ENCODE data around the gene ERGIC1.
"Not testable (repeated sequence)": the region's sequence is repeated elsewhere in the genome, so short reads cannot be mapped to it uniquely, and the experiment has no call there.

Gene ERGIC1

DNA sequence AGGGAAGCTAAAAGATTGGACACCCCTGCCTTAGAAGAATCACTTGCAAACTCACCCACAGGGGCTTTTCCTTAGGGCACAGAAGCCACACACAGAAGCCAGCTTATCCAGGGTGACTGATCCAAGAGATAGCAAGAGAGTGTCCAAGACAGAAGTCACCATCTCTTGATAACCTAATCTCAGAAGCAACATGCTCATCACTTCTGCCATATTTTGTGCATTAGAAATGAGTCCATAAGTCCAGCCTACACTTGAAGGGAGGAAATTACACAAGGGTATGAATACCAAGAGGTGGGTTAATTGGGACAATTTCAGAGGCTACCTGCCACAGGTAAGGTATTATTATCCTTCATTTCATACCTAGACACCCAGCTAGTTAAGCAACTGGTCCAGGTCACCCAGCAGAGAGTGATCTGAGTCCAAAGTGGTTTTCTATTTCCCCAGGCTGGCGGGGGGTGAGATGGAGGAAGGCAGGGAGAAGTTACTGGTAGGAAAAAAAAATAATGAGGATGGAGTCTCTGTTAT, 3.7 kb upstream of the ERGIC1 start:
- no peak for FAIRE-seq

DNA sequence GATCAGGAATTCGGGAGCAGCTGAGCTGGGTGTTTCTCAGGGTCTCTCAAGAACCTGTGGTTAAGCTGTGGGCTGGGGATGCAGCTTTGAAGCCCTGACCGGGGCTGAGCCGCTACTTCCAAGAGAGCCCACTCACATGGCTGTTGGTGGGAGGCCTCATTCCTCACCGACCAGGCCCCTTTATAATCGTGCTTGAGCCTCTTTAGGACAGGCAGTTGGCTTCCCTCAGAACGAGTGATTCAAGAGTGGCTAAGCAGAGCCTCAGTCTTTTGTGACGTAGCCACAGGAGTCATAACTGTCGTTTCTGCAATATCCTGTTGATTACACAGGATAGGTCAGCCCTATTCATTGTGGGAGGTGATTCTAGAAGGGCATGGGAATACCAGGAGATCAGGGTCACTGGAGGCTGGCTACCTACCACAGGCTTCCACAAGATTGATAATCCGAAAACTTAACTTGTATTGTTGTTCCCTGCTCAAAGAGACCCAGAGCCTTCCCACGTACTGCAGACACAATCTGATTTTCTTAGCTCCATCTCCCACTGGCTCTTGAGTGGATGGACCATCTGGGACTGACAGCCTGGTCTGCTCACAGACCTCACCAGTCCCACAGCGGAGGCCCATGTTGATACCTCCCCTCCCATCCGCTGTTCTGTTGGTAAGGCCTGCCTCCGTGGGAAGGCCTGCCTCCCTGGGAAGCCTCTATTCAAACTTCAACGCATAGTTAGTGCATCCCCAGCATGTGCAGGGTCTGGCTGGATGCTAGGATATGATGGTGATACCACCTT, 3.0 kb upstream of the ERGIC1 start:
- no peak for FAIRE-seq

DNA sequence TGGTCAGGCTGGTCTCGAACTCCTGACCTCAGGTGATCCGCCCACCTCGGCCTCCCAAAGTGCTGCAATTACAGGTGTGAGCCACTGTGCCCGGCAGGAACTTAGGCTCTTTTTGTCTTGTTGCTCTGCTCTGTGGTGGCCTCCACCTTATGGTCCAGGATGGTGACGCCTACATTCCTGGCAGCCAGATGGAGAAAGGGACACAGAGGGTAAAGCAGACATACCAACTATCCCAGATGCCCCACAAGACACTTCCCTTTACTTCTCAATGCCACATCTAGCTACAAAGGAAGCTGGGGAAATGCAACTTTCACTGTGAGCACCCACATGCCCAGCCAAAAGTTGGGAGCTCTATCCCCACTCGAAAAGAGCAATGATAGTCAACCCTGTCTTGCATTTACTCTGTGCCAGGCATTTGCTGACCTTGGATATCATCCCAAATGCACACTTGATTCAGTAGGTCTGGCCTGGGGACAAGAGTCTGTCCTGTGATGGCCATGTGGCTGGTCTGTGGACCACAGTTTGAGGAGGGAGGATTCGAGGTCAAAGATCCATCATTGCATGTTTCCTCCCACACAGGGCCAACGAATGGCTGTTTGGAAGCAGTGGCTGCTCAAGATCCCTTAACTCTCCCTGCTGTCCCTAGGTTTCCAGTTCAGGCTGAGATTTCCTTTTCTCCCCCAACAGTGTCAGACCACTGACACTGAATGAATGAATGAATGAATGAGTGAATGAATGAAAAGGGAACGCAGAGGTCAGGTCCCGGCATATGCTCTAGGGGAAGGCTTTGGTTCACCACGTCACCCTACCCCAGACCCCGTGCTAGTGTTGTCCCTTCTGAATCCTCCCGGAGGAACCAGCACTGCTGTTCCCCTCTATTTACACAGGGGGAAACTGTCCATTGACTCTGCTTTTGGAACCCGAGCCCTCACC, 1.4 kb upstream of the ERGIC1 start:
- no peak for FAIRE-seq

DNA sequence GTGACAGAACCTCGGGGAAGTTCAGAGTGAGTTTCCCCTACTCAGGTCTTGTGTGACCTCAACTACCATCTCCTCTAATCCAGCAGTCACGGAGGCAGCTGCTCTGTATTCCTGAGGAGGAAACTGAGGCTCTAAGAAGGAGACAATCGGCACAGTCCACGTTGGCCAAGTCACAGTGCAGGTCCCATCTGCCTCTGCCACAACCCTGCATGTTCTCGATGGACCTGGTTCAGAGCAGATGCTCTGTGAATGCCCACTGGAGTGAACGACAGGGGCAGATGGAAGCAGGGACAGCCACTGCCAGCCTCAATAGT, 722 bp upstream of the ERGIC1 start:
- FAIRE-seq, result no peak

DNA sequence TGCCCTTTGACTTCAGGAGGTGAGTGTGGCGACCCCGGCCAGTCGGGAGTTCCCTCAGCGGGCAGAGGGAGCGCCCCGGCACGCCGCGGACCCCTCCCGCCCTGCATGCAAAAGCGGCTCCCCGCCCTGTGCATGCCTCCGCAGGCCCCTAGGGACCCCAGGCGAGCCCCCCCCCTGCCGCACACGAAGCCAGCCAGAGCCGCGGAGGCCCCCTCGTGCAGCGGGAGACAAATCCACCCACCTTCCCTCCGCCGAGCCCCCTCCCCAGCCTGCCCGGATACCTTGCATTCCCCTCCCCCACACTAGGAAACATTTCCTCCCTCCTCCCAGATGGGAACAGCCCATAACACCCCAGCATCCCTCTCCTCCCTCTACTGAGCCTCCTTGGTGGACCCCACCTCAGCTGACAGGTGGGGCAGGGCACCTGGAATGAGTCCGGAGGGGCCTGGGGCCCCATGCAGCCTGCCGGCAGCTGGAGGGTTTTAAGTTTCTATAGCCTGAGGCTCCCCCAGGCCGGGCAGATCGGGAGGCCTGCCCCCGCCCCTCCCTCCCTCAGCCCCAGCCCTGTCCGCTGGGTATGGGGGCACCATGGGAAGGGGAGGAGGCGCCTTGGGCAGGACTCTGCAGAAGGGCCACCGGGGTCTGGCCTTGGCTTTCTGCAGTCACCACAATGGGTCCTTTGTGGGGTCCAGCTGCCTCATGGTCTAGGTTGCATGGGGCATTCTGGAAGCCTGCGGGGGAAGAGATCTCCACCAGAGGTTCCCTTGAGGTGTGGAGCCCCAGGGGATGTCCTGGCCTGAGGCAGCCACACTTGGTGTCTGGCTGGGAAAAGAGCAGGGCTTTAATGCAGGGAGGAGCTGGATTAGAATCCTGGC, 601 bp downstream of the ERGIC1 start:
- FAIRE-seq, result no peak

DNA sequence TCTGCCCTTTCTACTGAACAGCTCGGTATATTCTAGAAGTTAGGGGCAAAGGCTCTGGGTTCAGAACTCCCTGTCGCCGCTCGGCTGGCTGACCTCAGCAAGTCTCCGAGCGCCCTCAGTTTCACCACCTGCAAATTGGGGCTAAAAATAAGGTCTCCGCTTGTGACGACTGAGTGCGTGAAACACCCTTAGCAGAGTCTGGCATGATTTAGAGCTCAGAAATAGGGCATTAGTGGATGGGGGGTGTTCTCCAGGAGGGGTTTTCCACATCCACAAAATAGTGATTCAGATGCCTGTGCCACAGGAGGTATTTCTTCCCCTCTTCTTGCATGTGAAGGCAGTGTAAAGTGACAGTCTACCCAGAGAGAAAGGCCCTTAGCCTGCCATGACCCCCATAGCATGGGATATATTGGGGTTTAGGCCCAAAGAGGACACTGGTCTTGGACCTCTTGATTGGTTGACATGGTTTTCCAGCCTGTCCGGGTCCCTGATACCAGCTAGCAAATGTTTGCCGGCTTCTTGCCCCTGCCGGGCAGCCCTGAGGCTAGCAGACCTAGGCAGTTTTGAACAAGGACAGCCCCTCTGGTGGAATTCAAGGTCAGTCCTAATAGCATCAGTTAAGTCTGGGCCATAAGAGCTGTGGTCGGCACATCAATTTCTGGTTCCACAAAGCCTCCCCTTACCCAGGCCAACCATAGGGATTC, 1.4 kb downstream of the ERGIC1 start:
- no peak for FAIRE-seq

DNA sequence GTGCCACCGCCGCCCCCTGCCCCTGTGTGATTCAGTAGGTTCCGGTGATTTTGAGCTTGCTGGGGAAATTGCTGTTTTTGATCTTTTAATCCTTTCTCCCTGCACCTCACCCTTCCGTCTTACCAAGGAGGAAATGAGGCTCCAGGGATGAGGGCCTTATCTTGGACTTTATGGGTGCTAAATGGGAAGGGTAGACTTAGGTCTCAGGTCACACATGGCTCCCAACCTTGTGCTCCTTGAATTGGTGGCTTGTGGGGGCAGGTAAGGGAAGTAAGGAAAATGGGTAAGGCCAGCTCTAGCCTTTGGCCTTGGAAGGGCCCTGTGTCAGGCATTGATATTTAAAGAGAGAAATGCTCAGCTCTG, 1.9 kb downstream of the ERGIC1 start:
- no peak for FAIRE-seq

DNA sequence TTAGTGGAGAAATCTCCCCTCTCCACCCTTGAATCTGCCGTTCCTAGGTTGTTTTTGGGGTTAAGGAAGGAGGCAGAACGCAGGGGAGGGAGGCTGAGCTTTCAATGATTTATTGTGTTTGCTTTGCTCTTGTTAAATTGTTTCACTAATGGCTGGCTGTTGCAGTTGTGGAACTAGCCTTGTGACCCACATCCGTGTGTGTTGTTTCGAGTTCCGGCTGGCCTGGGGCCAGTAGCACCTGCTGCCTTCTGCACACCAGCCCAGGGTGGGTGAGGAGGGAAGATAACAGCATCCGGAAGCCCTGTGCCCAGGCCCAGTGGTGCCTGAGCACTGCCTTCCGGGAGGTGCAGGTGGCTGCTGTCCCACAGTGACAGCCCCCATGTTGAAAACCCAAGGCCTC, 3.6 kb downstream of the ERGIC1 start:
- FAIRE-seq, result no peak

DNA sequence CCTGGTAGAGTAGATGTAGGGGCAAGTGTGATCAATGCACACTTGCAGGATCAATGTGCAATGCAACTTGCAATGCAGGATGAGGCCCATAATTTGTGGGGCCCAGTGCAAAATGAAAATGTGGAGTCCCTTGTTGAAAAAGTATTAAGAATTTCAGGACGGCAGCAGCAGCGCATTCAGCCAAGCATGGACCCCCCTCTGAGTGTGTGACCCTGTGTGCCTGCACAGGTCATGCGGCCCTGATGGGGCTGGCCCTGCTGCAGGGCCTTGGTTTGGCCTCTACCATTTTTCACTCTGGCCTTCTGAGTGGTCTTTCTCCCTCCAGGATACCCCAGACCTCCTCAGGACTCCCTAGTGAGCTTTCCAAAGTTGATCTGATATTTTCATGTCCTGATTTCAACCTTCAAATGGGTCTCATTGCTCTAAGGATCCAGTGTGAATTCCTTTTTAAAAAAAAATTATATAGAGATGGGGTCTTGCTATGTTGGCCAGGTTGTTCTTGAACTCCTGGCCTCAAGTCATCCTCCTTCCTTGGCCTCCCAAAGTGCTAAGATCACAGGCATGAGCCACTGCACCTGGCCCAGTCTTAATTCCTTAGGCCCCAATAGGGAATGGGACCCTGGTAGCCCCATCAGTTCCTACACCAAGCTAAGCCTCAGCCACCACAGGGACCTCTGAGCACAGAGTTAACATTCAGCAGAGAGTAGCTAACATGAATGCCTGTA, 4.3 kb downstream of the ERGIC1 start:
- no peak for FAIRE-seq

DNA sequence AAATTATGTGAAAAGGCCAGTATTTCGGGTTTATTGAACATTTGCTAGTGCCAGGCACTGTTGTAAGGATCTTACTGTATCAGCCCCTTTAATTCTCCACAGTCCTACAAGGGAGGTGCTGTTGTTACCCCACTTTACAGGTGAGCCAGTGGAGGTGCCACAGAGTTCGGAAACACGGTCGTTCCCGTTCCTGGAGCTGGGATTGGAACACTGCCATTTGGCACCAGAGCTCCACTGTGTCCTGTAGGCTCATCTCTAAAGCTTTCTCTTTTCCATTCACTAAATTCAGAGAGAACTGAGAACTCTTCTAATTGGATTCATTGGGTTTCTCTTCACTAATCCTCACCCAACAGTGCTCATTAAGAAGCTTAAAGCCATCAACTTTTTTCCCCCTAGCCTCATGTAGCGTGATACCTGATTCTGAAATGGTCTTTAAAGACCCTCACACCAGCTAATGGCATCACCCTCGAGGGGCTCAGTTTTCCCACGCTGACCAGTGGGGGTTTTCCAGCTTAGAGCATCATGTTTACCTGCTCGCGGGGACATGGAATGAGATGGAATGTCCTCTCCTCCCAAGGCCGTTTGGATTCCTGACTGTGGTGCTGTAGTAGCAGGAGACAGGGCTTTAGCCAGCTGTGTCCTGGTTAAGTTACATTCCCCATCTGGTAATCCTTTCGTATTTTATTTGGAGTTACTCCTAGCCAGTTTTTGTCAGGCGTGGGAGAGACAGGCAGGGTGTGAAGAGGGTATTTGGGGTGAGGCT, 5.8 kb downstream of the ERGIC1 start:
- no peak for FAIRE-seq

DNA sequence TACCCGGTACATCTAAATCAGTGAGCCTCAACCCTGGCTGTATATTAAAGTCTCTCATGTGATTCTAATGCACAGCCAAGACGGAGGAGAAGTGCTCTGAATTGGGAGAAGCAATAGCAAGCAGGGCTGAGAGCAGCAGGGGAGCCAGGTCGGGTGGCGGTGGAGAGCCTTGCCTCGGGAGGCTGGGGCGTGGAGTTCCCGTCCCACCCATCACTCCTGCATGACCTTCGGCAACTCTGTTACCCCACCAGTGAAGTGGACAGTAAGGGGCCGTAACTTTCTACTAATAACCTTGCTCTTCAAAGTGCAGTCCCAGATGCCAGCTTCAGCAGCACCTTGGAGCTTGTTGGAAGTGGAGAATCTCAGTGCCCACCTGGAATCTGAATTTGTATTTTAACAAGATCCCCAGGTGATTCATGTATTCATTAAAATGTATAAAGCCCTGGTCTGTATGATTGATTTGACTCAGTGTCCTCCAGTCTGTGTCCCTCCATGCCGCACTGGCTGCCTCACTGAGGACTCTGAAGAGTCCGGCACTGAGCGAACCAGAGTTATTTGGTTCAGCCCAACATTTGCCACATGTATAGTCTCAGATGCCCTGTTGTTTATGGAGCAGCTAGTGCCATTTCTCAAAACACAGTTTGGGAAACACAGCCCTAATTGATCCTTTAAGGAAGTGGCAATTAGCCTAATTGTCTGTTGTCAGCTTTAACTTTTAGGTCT, 6.5 kb downstream of the ERGIC1 start:
- no peak for FAIRE-seq

DNA sequence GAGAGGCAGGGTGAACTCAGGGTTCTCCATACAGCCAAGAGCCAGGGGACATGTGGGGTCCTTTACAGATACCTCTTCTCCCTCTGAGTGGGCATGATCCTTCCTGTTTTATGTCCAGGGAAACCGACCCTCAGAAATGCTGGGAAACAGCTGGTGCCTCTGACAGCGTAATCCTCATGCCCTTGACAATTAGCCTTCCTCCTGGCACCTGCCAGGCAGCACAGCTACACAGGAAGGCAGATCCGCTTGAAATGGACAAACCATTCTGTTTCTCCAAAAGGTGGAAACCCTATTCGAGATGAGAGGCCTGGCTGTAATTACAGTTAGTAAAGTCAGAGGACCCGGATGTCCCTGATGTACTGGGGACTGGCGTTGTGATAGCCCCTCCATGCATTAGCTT, 7.2 kb downstream of the ERGIC1 start:
- no peak for FAIRE-seq

DNA sequence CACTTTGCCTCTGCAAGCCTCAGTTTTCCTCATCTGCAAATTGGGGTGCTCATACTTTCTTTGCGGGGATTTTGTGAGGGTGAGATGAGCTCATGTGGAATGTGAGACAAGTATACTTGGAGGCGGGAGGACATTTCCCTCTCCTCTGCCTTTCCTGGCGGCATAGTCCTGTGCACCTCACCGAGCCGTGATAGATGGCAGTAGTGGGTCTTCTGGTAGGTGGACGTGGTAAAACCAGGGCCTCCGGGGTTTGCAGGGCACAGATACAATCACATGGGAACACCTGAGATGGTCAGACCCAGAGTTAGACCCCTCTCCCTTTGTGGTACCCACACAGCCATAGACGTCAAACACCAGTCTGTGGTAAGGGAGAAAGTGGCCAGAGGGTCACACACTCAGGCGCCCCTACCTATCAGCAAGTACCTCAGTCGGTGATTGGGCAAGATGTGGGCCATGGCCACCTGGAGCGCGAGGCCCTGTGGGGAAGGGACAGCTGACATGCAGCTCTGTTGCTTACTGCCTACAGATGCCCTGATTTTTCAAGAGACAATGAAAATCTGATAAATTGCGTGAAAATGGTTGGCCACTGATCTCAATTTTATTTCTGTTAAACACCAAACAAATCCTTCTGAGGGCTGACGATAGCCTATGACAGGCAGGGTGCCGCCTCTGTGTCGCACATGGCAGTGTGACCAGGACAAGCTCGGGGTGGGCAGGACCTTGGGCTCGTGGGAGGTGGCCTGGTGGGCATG, 9.9 kb downstream of the ERGIC1 start:
- FAIRE-seq, result no peak

DNA sequence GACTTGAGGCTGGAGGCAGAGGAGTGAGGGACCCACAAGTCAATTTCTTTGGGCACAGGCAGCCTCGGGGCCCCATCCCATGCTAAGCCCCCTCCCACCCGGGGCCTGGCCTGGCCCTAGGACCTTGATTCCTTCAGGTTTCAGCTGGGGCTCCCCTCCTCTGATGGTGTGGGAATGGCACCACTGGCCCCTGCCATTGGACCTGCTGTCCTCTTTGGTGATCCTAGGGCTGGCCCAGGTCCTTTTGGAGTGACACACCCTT, 10.5 kb downstream of the ERGIC1 start:
- no peak for FAIRE-seq

DNA sequence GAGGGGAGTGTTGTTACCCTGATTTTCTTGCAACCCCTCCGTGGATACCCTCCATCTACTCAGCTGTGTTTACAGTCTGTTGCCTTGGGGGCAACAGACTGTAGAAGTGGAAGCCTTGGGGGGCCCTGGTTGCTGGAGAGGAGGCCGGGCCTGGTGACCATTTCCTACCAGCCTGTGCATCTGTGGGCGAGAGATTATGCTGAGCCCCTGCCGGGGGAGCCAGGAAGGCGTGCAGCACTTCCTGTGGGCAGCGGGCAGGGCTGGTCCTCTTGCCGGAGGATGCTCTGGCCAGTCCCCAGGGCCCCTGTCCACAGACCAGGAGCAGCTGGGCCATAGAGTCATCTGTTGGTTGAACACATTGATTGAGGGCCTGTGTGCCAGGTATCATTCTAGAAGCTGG, 11.1 kb downstream of the ERGIC1 start:
- no peak for FAIRE-seq

DNA sequence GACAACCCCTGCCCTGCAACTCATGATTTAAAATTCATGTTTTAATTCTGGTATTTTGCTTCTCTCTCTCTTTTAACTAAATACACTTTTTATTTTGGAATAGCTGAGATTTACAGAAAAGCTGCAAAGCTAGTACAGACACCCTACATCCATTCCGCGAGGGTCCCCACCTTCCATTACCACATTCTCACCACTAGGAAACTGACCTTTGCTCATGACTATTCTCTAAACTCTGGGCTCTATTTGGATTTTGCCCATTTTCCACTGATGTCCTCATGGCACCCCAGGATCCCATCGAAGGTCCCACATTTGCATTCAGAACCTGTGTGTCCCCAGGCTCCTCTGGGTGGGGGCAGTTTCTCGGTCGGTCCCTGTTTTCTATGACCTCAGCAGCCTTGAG, 11.5 kb downstream of the ERGIC1 start:
- no peak for FAIRE-seq

DNA sequence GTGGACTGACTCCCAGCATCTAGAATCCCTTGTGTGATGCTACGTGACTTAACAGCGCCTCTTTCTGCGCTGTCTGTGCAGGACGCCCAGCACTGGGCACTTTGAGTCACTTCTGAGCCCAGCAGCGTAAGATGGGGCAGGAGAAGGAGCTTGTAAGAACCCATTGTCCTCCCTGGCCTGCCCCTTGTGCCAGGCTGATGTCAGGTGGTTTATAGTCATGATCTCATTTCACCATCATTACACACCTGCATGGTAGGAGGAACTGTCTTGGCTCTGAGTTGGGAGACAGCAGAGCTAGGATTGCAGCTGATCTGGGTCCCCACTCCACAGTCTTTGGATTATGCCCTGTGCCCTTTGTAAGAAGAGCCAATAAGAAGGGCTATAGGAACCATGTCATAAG, 12.2 kb downstream of the ERGIC1 start:
- FAIRE-seq, result no peak

DNA sequence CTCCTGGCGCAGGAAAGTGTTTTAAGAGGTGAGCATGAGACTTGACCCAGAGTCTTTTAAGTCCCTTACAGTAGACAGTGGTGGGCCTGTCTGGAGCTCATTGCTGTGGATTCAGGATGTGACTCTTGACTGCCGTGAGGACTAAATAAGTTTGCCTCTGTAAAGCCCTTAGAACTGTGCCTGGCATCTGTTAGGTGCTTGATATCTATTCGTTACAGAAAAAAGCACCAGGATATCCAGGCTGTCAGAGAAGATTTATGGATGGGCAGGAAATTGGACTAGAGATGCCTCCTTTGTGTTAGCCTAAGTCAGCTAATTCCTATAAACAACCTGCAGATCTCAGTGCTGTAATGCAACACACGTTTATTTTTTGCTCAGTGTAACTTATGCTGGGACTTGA, 12.6 kb downstream of the ERGIC1 start:
- FAIRE-seq, result no peak

DNA sequence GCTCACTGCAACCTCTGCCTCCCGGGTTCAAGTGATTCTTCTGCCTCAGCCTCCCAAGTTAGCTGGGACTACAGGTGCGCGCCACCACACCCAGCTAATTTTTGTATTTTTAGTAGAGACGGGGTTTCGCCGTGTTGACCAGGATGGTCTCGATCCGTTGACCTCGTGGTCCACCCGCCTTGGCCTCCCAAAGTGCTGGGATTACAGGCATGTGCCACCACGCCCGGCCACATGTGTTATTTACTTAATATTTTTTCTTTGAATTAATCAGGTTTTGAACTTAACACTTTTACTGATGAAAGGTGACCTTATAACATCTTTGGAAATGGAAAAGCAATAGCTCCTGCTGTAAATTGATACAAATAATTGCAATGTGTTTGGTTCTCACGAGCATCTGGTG, 13.5 kb downstream of the ERGIC1 start:
- FAIRE-seq, result not testable (repeated sequence)

DNA sequence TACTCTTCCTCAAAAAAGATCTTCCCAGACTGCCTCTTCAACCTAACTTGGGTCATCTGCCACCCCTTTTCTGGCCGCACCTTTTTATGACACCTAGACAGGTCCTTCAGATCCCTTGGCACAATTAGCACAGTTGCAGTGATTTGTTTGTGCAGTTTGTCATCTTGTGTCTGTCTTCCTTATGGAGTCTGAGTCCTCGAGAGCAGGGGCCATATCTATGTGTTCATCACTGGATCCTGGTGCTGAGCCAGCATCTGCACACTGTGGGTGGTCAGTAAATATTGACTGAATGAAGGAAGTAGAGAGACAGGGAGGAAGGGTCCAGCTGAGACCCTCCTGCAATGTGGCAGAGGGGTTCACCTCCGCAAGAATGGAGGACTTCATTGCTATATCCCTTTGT, 14.4 kb downstream of the ERGIC1 start:
- FAIRE-seq, result no peak
